WERI-Rb-1 (cell line): ENCODE data around the gene RXFP3.
"Not testable (repeated sequence)": the region's sequence is repeated elsewhere in the genome, so short reads cannot be mapped to it uniquely, and the experiment has no call there.

Source experiments
- DNase-seq: peaks from one replicate; pipeline ENCODE4 v3.0.0-alpha.2; 2020
- H3K27ac ChIP-seq: fragments of 250-450 bp; sonication (Bioruptor Pico); 2 replicates; pipeline ENCODE4 v1.5.1; 2020; ENCODE audit warnings: mild to moderate bottlenecking, moderate library complexity
- H3K27me3 ChIP-seq: fragments of 250-450 bp; sonication (Bioruptor Pico); 2 replicates; pipeline ENCODE4 v1.5.1; 2021; ENCODE audit warnings: mild to moderate bottlenecking, low read depth, moderate library complexity; ENCODE audit not compliant: insufficient read depth, severe bottlenecking
- H3K36me3 ChIP-seq: fragments of 250-450 bp; sonication (Bioruptor Pico); 2 replicates; pipeline ENCODE4 v1.5.1; 2020; ENCODE audit warnings: mild to moderate bottlenecking, moderate library complexity
- H3K4me3 ChIP-seq: 2 replicates; pipeline ENCODE4 v1.5.1; 2011; ENCODE audit warnings: low read depth, mild to moderate bottlenecking, control low read depth, low read length
- H3K9me3 ChIP-seq: fragments of 250-450 bp; sonication (Bioruptor Pico); 2 replicates; pipeline ENCODE4 v1.5.1; 2021; ENCODE audit warnings: mild to moderate bottlenecking, moderate library complexity; ENCODE audit not compliant: severe bottlenecking
- TF ChIP-seq, protein P1 (sequence below): IDR thresholded peaks from 2 replicates; pipeline ENCODE4 v1.5.1; 2011; ENCODE audit warnings: low read depth, mild to moderate bottlenecking, control low read depth, inconsistent platforms, low read length

Gene RXFP3

GRCh38 chr5:33941090-33941489 lies 4.9 kb downstream of the RXFP3 start:
- Histone ChIP-seq H3K9me3 (peaks cover 14% of the 10 kb centered on the region), H3K27ac (no peak overlapping the region), H3K36me3 (no peaks in the 10 kb centered on the region), H3K27me3 (peaks cover 92% of the 10 kb centered on the region), H3K4me3 (no peak overlapping the region)
- TF ChIP-seq, protein P1, sequence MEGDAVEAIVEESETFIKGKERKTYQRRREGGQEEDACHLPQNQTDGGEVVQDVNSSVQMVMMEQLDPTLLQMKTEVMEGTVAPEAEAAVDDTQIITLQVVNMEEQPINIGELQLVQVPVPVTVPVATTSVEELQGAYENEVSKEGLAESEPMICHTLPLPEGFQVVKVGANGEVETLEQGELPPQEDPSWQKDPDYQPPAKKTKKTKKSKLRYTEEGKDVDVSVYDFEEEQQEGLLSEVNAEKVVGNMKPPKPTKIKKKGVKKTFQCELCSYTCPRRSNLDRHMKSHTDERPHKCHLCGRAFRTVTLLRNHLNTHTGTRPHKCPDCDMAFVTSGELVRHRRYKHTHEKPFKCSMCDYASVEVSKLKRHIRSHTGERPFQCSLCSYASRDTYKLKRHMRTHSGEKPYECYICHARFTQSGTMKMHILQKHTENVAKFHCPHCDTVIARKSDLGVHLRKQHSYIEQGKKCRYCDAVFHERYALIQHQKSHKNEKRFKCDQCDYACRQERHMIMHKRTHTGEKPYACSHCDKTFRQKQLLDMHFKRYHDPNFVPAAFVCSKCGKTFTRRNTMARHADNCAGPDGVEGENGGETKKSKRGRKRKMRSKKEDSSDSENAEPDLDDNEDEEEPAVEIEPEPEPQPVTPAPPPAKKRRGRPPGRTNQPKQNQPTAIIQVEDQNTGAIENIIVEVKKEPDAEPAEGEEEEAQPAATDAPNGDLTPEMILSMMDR, result no peak
- no peak for DNase-seq

DNA sequence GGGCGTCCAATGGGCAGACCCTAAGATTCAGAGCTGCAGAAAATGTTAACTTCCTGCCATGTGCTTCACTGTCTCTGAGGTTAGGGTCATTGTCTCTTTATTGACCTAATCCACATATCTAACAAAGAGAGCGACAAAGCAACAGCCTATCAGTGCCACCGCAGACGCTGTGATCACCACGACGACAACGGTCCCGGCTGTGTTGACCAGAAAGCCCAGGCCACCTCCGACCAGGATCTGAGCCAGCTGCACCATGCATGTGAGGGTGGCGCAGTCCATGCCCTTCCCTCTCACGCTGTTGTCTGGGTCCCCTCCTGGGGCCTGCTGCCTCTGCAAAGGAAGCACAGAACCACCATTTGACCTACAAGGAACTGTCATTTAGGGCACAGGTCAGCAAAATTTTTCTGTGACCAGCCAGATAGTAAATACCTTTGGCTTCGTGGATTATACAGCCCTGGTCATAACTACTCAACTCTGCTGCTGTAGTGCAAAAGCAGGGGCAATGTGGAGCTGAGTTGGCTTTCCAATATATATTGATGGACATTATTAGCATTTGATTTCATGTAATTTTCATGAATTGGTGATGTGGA lies 8.5 kb downstream of the RXFP3 start:
- TF ChIP-seq, protein P1, result no peak
- DNase-seq, result no peak
- H3K9me3 ChIP-seq, result no peaks in the 10 kb centered on the region
- H3K36me3 ChIP-seq, result no peaks in the 10 kb centered on the region
- H3K27me3 ChIP-seq, result peaks cover 90% of the 10 kb centered on the region
- H3K4me3 ChIP-seq, result no peak overlapping the region
- no peak overlapping the region for H3K27ac ChIP-seq

- H3K36me3 ChIP-seq, H3K9me3 ChIP-seq, DNase-seq, H3K4me3 ChIP-seq, H3K27ac ChIP-seq: not testable (repeated sequence)
- H3K27me3 ChIP-seq, result peaks cover 52% of the 10 kb centered on the region
Measured at GRCh38 chr5:33952175-33952574, 16.0 kb downstream of the RXFP3 start.

DNA sequence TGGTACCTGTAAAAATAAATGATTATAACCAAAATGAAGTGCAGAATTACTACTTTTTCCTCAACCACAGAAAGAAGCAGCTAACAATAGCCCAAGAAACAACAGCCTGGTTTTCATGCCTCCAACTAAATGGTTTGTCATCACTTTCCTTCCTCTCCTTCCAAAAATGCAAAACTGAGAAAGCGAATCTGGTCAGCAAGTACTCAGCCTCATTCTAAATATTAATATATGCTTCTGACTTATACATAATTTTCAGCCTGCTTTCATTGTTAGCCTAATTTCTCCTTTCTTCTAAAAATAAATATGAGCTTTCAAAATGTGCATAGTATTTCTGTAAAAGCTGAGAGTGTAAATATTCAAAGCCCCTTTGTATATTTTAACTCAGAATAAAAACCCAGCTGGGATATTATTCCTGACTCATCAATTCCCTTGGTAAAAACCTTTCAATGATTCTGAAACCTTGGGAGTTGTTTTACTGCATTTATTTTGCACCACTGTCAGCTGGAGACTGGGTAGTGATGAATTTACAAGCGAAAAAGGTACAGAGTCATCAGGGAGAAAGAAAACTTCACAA lies 21.5 kb downstream of the RXFP3 start:
- no peak overlapping the region for H3K27ac ChIP-seq
- H3K36me3 ChIP-seq, result no peaks in the 10 kb centered on the region
- no peaks in the 10 kb centered on the region for H3K9me3 ChIP-seq
- TF ChIP-seq, protein P1, result no peak
- DNase-seq, result no peak
- peaks cover 54% of the 10 kb centered on the region for H3K27me3 ChIP-seq
- no peak overlapping the region for H3K4me3 ChIP-seq

DNA sequence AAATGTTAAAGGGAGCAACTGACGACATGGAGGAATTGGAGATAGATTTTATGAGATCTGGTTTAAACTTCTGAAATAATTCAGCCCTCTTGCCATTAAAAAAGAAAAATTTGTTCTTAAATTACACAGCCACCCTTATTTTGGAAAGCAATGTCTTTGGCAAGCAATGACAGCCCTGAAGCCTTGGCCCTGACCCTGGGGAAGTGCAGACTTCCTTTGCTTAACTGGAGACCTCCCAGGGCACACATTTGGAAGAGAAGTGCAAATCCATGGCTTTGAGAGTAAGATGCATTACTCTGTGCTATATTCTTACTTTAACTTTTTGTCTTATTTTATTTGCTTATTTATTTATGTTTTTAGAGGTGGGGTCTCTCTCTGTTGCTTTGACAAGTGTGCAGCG lies 22.0 kb downstream of the RXFP3 start:
- no peak for DNase-seq
- peaks cover 56% of the 10 kb centered on the region for H3K27me3 ChIP-seq
- H3K9me3 ChIP-seq, result no peaks in the 10 kb centered on the region
- TF ChIP-seq, protein P1, result no peak
- no peak overlapping the region for H3K27ac ChIP-seq
- H3K4me3 ChIP-seq, result no peak overlapping the region
- no peaks in the 10 kb centered on the region for H3K36me3 ChIP-seq

DNA sequence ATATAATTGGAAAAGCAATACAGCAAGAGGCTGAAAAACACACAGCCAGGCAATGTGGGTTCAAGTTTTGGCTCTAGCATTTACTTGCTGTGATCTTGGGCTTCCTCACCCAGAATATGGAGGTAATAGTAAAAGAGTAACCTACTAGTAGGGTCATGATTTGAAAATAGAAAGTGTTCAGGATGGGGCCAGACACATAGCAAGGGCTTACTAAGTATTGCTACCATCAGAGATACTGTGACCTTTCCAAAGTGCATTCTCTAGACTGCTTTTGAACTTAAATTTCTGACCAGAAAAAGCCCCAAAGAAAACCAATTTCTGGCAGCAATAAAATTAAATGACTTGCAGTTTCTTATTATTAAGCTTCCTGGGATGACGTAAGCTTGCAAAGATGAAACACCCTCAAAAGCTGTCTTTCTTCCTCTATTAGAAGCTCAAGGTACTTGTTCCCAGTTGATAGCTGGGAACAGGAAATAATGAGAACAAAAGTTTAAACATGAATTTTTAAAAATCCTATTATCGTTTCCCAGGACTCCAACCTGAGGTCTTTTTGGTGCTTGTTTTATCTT lies 28.0 kb downstream of the RXFP3 start:
- no peak overlapping the region for H3K4me3 ChIP-seq
- TF ChIP-seq, protein P1, result no peak
- H3K36me3 ChIP-seq, result no peaks in the 10 kb centered on the region
- no peak overlapping the region for H3K27ac ChIP-seq
- no peaks in the 10 kb centered on the region for H3K9me3 ChIP-seq
- DNase-seq, result no peak
- peaks cover 33% of the 10 kb centered on the region for H3K27me3 ChIP-seq
